Stimulated activated CD8-positive, alpha-beta memory T cell treated with anti-CD3 and anti-CD28 coated beads, Interleukin-4, amount 100 ng/mL, for 1 hour (primary cell): ENCODE measurements around the gene ARHGEF11.

Experiments
- DNase-seq, 2 donors: peaks; one replicate each; pipeline ENCODE4 v3.0.0-alpha.2; 2020; ENCODE audit warnings: low read depth in 2 of 2, low spot score in 1 of 2

Gene ARHGEF11

DNA sequence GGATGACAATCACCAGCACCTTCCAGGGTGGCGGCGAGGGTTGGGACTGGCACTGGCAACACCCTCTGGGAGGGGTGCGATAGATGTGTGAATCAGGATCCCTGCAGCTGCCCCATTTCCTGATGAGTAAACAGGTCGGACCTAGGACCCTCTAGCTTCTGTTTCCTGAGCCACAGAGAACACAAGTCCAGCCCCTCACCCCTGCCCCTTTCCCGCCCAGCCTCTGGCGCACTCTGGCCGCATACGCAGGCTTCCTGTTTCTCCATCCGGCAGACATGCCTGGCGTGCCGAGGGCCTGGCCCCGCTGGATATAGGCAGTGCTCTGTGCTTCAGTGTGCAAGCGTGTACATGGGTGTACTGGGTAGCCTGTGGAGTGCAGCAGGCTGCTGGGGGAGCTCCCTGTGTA lies 147.4 kb downstream of the ARHGEF11 start:
- DNase-seq = no peak

DNA sequence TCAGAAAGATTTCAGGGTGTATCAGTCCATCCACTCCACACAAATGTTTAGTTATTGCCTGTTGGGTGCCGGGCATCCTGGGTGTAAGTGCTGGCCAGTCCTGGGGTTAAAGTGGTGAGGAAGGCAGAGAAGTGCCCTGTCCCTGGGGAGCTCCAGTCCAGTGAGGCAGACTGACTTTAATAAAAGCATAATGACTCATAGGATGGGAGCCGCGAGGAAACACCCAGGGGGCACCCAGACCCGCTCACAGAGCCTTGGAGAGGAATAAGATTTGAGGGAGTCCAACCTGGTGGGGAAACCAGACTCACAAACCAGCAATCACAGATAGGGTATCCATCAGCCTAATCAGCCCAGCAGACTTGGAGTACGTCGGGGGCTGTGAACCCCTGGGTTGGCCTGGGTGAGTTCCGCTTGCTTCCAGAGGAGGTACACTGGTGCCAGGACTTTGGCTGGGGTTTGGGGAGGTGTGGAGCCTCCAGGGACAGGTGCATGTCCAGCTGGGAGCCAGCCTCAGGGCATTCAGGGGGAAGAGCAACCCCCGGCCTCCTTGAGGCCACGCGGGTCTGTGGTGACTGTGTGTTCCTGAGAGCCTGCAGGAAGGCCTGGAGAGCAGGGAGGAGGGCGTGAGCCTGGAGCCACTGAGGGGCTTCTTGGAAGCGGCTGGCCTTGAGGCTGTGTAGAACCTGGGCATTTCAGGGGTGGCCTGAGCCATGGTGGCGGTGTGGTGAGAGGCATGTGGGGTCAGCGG lies 148.3 kb downstream of the ARHGEF11 start:
- no peak for DNase-seq

GRCh38 chr1:156896490-156897033 lies 149.0 kb downstream of the ARHGEF11 start:
- DNase-seq = no peak

DNA sequence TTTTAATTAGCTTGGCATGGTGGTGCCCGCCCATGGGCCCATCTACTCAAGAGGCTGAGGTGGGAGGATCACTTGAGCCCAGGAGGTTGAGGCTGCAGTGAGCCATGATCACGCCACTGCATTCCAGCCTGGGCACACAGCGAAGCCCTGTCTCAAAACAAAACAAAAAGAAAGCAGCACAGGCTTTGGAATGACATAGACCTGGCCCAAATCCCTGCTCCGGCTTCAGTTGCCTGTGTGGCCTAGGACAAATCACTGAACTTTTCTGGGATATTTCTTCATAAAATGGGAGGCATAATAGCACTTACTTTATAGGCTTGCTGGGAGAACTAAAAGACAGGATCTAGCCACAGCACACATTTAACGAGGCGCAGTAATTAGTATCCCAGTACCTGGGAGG lies 149.6 kb downstream of the ARHGEF11 start:
- no peak for DNase-seq

DNA sequence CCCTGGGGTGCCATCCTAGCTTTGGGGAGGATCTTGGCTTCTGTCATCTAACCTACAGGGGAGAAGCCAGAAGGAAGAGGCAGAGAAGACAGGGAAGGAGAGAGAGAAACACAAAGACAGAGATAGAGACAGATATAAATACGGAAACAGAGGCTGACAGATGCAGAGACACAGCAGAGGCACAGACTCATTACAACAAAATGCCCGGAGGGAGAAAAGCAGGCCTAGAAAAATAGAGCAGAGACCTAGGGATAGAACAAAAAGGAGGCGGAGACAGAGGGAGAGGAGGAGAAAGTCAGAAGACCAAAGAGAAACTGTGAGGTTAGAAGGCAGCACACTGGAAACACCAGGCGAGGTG lies 150.1 kb downstream of the ARHGEF11 start:
- DNase-seq = no peak

GRCh38 chr1:156894711-156895454 lies 150.7 kb downstream of the ARHGEF11 start:
- no peak for DNase-seq

- DNase-seq = no peak
Observed at GRCh38 chr1:156894001-156894400, 151.5 kb downstream of the ARHGEF11 start.

DNA sequence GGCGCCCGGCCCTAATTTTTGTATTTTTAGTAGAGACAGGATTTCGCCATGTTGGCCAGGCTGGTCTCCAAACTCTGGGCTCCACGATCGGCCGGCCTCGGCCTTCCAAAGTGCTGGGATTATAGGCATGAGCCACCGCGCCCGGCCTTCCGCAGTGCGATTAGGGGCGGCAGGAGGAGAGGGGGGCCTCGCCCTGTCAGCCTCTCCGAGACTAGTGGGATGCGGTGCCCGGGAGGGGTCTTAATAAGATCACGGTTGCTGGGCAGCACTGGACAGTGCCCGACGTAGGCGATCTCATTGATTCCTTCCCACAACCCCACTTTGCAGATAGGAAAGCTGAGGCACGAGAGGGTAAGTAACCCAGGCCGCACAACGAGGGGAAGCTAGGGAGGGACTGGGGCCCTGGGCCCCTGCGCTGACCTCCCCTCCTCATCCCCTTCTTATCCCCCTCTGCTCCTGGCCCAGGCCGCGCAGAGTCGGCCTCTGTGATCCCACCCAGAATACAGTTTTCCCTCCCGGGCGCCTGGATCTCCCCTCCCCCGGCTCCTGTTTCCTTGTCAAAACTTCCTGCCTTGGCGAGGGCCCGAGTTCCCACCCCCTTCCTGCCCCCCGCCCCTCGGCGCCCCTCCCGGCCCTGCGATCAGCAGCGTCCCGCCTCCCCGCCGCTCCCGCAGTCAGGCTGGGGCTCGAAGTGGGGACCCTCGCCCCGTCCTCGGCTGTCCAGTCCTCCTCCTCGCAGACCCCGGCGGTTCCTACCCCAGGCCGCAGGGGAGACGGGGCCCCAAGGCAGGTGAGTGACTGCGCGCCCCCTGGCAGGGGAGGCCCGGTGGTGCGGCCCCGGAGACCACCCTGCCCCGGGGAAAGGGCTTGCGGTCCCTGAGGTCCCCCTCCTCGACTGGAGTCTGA lies 152.2 kb downstream of the ARHGEF11 start, which contains the start of gene PEAR1:
Gene PEAR1 (plus strand): TSS at position 671 of the 906 bp plus-strand sequence. CDS start 10,209 bp downstream, outside the sequence.
- no peak for DNase-seq

- peak; percentile 61 to 72 for DNase-seq
Observed at GRCh38 chr1:156892190-156893047, 153.1 kb downstream of the ARHGEF11 start.

- peak; percentile 26 to 28 for DNase-seq
Observed at GRCh38 chr1:156889802-156890580, 155.6 kb downstream of the ARHGEF11 start.

DNA sequence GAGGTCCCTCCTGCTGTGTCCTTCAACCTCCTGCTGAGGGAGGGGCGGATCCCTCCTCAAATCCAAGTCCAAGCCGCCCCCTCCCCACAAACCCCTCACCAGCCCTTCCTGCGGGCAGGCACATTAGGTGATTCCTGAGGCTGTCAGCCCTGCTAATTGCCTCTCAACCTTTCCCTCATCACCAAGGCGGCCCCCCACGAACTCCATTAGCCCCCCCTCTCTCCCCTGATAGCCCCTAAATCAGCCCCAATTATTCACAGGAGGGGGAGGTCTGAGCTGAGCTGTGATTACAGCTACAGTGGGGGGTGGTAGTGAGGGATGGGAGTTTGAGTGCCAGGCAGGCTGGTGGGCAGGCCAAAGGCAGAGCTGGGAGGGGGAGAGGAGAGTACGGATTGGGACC lies 157.8 kb downstream of the ARHGEF11 start:
- DNase-seq = no peak

DNA sequence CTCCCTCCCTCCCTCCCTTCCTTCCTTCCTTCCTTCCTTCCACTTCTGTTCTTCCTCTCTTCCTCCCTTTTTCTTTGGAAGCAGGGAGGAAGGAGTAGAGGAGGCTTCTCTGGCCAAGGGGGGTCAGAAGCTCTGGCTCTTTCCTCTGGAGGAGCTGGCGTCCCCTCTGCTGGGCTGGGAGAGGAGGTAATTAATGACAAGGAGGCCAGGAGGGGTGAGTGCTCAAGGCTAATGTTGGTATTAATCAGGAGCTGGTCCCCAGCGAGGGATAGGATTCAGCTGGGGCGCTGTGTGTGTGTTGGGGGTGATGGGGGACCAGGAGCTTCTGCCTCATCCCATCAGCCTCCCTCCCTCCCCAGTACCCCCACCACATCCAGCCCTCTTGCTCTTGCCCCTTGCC lies 158.2 kb downstream of the ARHGEF11 start:
- DNase-seq = no peak

- DNase-seq = no peak
Observed at GRCh38 chr1:156886583-156887281, 158.8 kb downstream of the ARHGEF11 start.

- DNase-seq = no peak
Observed at GRCh38 chr1:156885880-156886355, 159.6 kb downstream of the ARHGEF11 start.

DNA sequence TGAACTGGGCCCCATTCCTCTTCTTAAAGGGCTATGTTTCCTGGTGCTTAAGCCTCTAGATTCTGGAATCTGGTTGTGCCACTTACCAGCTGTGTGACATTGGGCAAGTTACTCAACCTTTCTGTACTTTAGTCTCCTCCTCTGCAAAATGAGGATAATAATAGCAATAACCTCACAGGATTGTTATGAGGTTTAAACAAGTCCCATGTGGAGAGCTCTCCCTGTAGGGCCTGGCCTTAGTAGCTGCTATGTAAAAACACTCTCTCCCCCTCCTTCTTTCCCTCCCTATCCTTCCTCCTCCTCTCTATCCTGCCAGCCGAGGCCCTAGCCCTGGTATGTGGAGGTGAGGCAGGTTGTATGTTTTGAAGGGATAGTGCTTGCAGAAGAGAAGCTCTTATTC lies 160.2 kb downstream of the ARHGEF11 start:
- no peak for DNase-seq
